ENCODE results near the gene FKBP14. TPM values are rescaled to one million over a fixed set of nuclear protein-coding genes. Genes with fewer than 3 reads are reported as not detected.

The FKBP14 gene
- total and polyA plus RNA-seq, 9 of the 15 experiments (the other 6 are each of a cell fraction or from before 2014, with no cell fraction given), result 5.3 to 27.9 (median 14.3) TPM

- Histone ChIP-seq H3K9me1 (ENCODE audit: control insufficient read depth, insufficient read depth, low read length) (no peaks in the 10 kb centered on the region), H3K4me1 (replicated peaks in 1 of 2; ENCODE audit: control insufficient read depth in 2 of 2, insufficient read depth in 2 of 2, low read length in 2 of 2) (peaks cover 0 to 6% of the 10 kb centered on the region in 2 experiments; a peak in 2 of 5 replicates), H3K36me3 (ENCODE audit: control insufficient read depth, insufficient read depth, low read length) (no peaks in the 10 kb centered on the region), H2AFZ (ENCODE audit: low read depth, low read length) (no peak within 1 kb of the TSS), H3K27ac (ENCODE audit: extremely low read depth, low read depth, low read length) (no peak within 1 kb of the TSS), H3K9me3 (replicated peaks; ENCODE audit: control insufficient read depth, insufficient read depth, low read depth, low read length) (no peaks in the 10 kb centered on the region; the same call in 1 of the 2 replicates), H3K79me2 (ENCODE audit: control insufficient read depth, insufficient read depth, low read length) (no peaks in the 10 kb centered on the region), H3K27me3 (ENCODE audit: control insufficient read depth in 2 of 2, insufficient read depth in 2 of 2, low read length in 2 of 2) (peaks cover 2 to 8% of the 10 kb centered on the region in 2 experiments; a peak in 2 of 5 replicates), H3K4me3 (peak within 1 kb of the TSS; percentile 15; the same call in 1 of the 2 replicates), H4K20me1 (replicated peaks; ENCODE audit: control insufficient read depth, insufficient read depth, low read length) (no peaks in the 10 kb centered on the region), H3K9ac (ENCODE audit: insufficient read depth in 1 of 2, low read depth in 2 of 2, low read length in 2 of 2) (no peak within 1 kb of the TSS), H3K4me2 (ENCODE audit: insufficient read depth, low read length) (no peak within 1 kb of the TSS)
- intact Hi-C loops (cut with micrococcal nuclease), result no loop called here
- ATAC-seq (no peak; the same call in 1 of the 3 replicates), DNase-seq (ENCODE audit: extremely low read depth in 1 of 4, low spot score in 3 of 4) (peak in 2 of 4 experiments; percentile 30 to 32), FAIRE-seq (no peak)
- BruUV-seq (replicated peaks), result no TSS peak
- POLR2A ChIA-PET, result no interaction called here
- in situ Hi-C loops (cut with MboI), result no loop called here
- WGBS (ENCODE audit: insufficient coverage, low coverage, missing lambda C conversion rate), result 53% methylated on average over 38 of the region's 79 CpGs
- CTCF ChIA-PET (ENCODE audit: low intra/inter-chr PET ratio), result no interaction called here
- TF ChIP-seq SP2 (IDR thresholded peaks at IDR 0.05; ENCODE audit: extremely low read depth, low read depth, low read length, poor library complexity, severe bottlenecking), result no peak
- no peak for TF ChIP-seq NKRF (IDR thresholded peaks at IDR 0.05; ENCODE audit: borderline replicate concordance)
- TF ChIP-seq, protein P1, sequence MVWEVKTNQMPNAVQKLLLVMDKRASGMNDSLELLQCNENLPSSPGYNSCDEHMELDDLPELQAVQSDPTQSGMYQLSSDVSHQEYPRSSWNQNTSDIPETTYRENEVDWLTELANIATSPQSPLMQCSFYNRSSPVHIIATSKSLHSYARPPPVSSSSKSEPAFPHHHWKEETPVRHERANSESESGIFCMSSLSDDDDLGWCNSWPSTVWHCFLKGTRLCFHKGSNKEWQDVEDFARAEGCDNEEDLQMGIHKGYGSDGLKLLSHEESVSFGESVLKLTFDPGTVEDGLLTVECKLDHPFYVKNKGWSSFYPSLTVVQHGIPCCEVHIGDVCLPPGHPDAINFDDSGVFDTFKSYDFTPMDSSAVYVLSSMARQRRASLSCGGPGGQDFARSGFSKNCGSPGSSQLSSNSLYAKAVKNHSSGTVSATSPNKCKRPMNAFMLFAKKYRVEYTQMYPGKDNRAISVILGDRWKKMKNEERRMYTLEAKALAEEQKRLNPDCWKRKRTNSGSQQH (CRISPR knock-in tag; IDR thresholded peaks at IDR 0.05), result no peak
- no peak for TF ChIP-seq NFE2L1 (tag; IDR thresholded peaks at IDR 0.05; ENCODE audit: borderline replicate concordance, low read depth)
- TF ChIP-seq, protein P2, sequence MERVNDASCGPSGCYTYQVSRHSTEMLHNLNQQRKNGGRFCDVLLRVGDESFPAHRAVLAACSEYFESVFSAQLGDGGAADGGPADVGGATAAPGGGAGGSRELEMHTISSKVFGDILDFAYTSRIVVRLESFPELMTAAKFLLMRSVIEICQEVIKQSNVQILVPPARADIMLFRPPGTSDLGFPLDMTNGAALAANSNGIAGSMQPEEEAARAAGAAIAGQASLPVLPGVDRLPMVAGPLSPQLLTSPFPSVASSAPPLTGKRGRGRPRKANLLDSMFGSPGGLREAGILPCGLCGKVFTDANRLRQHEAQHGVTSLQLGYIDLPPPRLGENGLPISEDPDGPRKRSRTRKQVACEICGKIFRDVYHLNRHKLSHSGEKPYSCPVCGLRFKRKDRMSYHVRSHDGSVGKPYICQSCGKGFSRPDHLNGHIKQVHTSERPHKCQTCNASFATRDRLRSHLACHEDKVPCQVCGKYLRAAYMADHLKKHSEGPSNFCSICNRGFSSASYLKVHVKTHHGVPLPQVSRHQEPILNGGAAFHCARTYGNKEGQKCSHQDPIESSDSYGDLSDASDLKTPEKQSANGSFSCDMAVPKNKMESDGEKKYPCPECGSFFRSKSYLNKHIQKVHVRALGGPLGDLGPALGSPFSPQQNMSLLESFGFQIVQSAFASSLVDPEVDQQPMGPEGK (CRISPR knock-in tag; IDR thresholded peaks at IDR 0.05; ENCODE audit: borderline replicate concordance), result no peak
- no peak for TF ChIP-seq SMAD3 (CRISPR knock-in tag; conservative IDR thresholded peaks at IDR 0.05)
- TF ChIP-seq, protein P3, sequence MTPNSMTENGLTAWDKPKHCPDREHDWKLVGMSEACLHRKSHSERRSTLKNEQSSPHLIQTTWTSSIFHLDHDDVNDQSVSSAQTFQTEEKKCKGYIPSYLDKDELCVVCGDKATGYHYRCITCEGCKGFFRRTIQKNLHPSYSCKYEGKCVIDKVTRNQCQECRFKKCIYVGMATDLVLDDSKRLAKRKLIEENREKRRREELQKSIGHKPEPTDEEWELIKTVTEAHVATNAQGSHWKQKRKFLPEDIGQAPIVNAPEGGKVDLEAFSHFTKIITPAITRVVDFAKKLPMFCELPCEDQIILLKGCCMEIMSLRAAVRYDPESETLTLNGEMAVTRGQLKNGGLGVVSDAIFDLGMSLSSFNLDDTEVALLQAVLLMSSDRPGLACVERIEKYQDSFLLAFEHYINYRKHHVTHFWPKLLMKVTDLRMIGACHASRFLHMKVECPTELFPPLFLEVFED (CRISPR knock-in tag; conservative IDR thresholded peaks at IDR 0.05), result no peak
- TF ChIP-seq ZNF274 (IDR thresholded peaks at IDR 0.05; ENCODE audit: borderline replicate concordance, low read depth, low read length), result no peak
- no peak for TF ChIP-seq PCBP2 (IDR thresholded peaks at IDR 0.05; ENCODE audit: low read depth, low read length, poor library complexity, severe bottlenecking)
- TF ChIP-seq ZNF76 (CRISPR knock-in tag; IDR thresholded peaks at IDR 0.05; ENCODE audit: borderline replicate concordance), result no peak
- TF ChIP-seq KDM4B (IDR thresholded peaks at IDR 0.05; ENCODE audit: borderline replicate concordance in 2 of 2, low read depth in 1 of 2), result no peak
Observed at GRCh38 chr7:29989257-29989995, 37.1 kb downstream of the FKBP14 start, which contains the start of gene SCRN1. Gene SCRN1 (minus strand): TSS chr7:29989801. CDS start chr7:29969067, 20,734 bp downstream.
